Upper lobe of left lung (tissue), 6 donors: ENCODE data around the gene RAB8B. TPM values are rescaled to one million over a fixed set of nuclear protein-coding genes. Genes with fewer than 3 reads are reported as not detected.

Experiments
- ATAC-seq, 2 donors: fragments of 200-7000 bp; cut with Tn5 transposase; one replicate each; pipeline ENCODE4 v1.9.1; 2022; ENCODE audit warnings: mild to moderate bottlenecking in 2 of 2, moderate library complexity in 2 of 2; ENCODE audit not compliant: low FRiP score in 2 of 2
- DNase-seq, 2 donors: peaks; one replicate each; pipeline ENCODE4 v3.0.0-alpha.2; 2019 to 2020
- H3K27ac ChIP-seq, 4 donors: fragments of 200-600 bp; sonication (generic); one replicate each; pipeline ENCODE4 v1.5.1; 2016 to 2019
- H3K27me3 ChIP-seq, 4 donors: fragments of 200-600 bp; sonication (generic); one replicate each; pipeline ENCODE4 v1.5.1; 2017 to 2019
- H3K36me3 ChIP-seq, 4 donors: fragments of 200-600 bp; sonication (generic); one replicate each; pipeline ENCODE4 v1.5.1; 2016 to 2019
- H3K4me1 ChIP-seq, 4 donors: fragments of 200-600 bp; sonication (generic); one replicate each; pipeline ENCODE4 v1.5.1; 2018 to 2019
- H3K4me3 ChIP-seq, 4 donors: fragments of 200-600 bp; sonication (generic); one replicate each; pipeline ENCODE4 v1.5.1; 2017 to 2019; ENCODE audit warnings: mild to moderate bottlenecking in 2 of 4, moderate library complexity in 1 of 4
- H3K9me3 ChIP-seq, 4 donors: fragments of 200-600 bp; sonication (generic); one replicate each; pipeline ENCODE4 v1.5.1; 2018 to 2019
- EP300 ChIP-seq, 4 donors: sonication (generic); formaldehyde crosslinking; IDR thresholded peaks; one replicate each; pipeline ENCODE4 v1.5.1; 2017; ENCODE audit warnings: antibody characterized with exemption in 4 of 4, control low read depth in 2 of 4
- POLR2A ChIP-seq, 4 donors: fragments of 450-650 bp; IDR thresholded peaks; one replicate each; pipeline ENCODE4 v1.5.1; 2016 to 2017; ENCODE audit warnings: antibody characterized with exemption in 4 of 4, mild to moderate bottlenecking in 2 of 4
- POLR2AphosphoS5 ChIP-seq, 2 donors: sonication (generic); formaldehyde crosslinking; IDR thresholded peaks; one replicate each; pipeline ENCODE4 v1.5.1; 2017; ENCODE audit warnings: antibody characterized with exemption in 2 of 2
- WGBS, 2 donors: methylation state at CpG; one replicate each; pipeline ENCODE4 v1.1.5; 2017 to 2018; 5-methylcytosine and 5-hydroxymethylcytosine counted together
- total RNA-seq, 6 donors: library from RNA; depleted of rRNA in 4 of 6; stranded (reverse); fragments of >200 nt in 4 of 6; gene quantifications; one replicate each; pipeline versions ENCODE4 v1.1.0 to v1.2.1, GENCODE V29; 2016 to 2021
- TF ChIP-seq, protein P1 (sequence below), 6 experiments: fragments of 450-650 bp in 4 of 6; fragments of 200-600 bp in 2 of 6; sonication (generic) in 2 of 6; IDR thresholded peaks; one replicate each; pipeline ENCODE4 v1.5.1; 2016 to 2019; ENCODE audit warnings: antibody characterized with exemption in 6 of 6
- donor health status: DM: no; HTN: no; CAD: no; lungs with moderate emphysema.
- donor health status: DM: no; HTN: yes; CAD: no; lungs with severe emphysema.

RAB8B gene
- total RNA-seq, 6 donors from 2014 or later = 10.2 to 54.8 (median 39.2) TPM

DNA sequence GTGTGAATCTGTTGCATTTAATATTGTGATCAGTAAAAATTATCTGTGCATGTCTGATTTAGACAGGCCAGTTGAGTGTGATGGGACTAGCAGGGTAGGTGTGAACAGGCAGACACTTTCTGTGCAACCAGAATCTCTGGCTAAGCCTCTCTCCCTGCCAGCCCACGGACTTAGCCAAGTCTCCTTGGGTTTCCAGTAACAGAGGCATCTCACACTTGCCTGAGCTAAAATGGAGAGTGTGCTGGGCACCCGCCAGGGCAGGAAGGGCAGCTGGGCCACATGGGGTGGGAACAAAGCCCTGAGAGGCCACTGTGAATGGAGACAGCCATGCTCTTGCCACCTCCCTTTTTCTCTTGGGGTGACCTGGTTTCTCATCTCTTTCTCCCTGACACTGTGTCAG is 19.6 kb upstream of the RAB8B start:
- Histone ChIP-seq H3K27me3 (no peaks in the 10 kb centered on the region), H3K27ac (no peak overlapping the region), H3K9me3 (no peaks in the 10 kb centered on the region), H3K4me1 (no peaks in the 10 kb centered on the region), H3K4me3 (no peak overlapping the region), H3K36me3 (no peaks in the 10 kb centered on the region)
- ATAC-seq = no peak
- no peak for TF ChIP-seq POLR2A (IDR thresholded peaks at IDR 0.05)
- TF ChIP-seq EP300 (IDR thresholded peaks at IDR 0.05) = no peak
- TF ChIP-seq, protein P1, sequence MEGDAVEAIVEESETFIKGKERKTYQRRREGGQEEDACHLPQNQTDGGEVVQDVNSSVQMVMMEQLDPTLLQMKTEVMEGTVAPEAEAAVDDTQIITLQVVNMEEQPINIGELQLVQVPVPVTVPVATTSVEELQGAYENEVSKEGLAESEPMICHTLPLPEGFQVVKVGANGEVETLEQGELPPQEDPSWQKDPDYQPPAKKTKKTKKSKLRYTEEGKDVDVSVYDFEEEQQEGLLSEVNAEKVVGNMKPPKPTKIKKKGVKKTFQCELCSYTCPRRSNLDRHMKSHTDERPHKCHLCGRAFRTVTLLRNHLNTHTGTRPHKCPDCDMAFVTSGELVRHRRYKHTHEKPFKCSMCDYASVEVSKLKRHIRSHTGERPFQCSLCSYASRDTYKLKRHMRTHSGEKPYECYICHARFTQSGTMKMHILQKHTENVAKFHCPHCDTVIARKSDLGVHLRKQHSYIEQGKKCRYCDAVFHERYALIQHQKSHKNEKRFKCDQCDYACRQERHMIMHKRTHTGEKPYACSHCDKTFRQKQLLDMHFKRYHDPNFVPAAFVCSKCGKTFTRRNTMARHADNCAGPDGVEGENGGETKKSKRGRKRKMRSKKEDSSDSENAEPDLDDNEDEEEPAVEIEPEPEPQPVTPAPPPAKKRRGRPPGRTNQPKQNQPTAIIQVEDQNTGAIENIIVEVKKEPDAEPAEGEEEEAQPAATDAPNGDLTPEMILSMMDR (IDR thresholded peaks at IDR 0.05) = no peak
- no peak for TF ChIP-seq POLR2AphosphoS5 (IDR thresholded peaks at IDR 0.05)
- DNase-seq = no peak
- 50 to 91% methylated on average over 1 to 2 of the region's 2 CpGs for WGBS, 2 donors

DNA sequence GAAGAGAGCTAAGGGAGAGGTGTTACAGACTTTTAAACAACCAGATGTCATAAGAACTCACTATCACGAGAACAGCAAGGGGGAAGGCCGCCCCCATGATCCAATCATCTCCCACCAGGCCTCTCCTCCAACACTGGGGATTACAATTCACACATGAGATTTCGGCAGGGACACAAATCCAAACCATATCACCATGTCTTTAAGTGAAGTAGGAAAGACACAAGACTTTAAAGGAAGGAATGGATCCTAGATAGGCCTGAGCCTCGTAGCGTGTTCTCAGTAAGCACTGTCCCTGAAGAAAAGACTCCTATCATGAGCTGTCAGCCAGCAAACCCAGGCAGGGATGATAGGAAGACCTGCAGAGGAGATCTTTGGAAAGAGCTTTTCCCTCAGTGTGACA is 17.0 kb upstream of the RAB8B start:
- no peak for DNase-seq
- Histone ChIP-seq H3K4me3 (no peak overlapping the region), H3K4me1 (no peaks in the 10 kb centered on the region), H3K36me3 (no peaks in the 10 kb centered on the region), H3K27ac (no peak overlapping the region), H3K9me3 (no peaks in the 10 kb centered on the region), H3K27me3 (no peaks in the 10 kb centered on the region)
- TF ChIP-seq POLR2AphosphoS5 (IDR thresholded peaks at IDR 0.05) = no peak
- no peak for TF ChIP-seq POLR2A (IDR thresholded peaks at IDR 0.05)
- TF ChIP-seq, protein P1 (IDR thresholded peaks at IDR 0.05) = no peak
- no peak for TF ChIP-seq EP300 (IDR thresholded peaks at IDR 0.05)
- WGBS, 2 donors = 95 to 97% methylated on average over 5 of the region's 5 CpGs
- no peak for ATAC-seq

DNA sequence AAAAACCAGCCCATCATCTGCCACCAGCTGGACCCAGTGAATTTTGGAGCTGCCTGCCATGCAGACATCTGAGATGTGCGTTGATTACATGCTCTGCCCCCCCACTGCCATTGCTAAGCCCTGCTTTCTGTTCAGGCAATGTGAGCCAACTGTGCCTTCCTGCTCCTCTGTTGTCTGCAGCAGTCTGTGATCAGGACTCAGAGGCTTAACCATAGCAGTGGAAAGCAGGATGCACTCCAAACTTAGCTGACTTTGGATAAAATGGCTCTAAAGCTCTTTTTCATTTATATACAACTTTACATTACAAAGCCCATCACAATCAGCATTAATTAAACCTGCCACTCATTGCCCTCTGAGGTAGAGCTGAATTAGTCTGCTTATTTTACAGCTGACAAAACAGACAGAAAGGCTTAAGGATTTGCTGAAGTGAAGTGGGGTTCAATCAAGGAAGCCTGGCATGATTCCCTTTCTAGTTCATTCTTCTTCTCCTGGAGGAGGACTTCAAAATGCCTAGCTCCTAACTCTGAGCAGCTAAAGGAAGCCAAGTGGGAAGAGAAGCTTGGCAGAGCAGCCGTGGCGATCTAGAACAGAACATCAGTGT is 16.5 kb upstream of the RAB8B start:
- TF ChIP-seq EP300 (IDR thresholded peaks at IDR 0.05) (no peak), POLR2AphosphoS5 (IDR thresholded peaks at IDR 0.05) (no peak), POLR2A (IDR thresholded peaks at IDR 0.05) (no peak)
- TF ChIP-seq, protein P1 (IDR thresholded peaks at IDR 0.05) = no peak
- no peak for DNase-seq
- Histone ChIP-seq H3K4me3 (no peak overlapping the region), H3K9me3 (no peaks in the 10 kb centered on the region), H3K27me3 (no peaks in the 10 kb centered on the region), H3K27ac (no peak overlapping the region), H3K4me1 (no peaks in the 10 kb centered on the region), H3K36me3 (no peaks in the 10 kb centered on the region)
- WGBS, 2 donors = 80 to 89% methylated on average over 2 to 3 of the region's 3 CpGs
- no peak for ATAC-seq

DNA sequence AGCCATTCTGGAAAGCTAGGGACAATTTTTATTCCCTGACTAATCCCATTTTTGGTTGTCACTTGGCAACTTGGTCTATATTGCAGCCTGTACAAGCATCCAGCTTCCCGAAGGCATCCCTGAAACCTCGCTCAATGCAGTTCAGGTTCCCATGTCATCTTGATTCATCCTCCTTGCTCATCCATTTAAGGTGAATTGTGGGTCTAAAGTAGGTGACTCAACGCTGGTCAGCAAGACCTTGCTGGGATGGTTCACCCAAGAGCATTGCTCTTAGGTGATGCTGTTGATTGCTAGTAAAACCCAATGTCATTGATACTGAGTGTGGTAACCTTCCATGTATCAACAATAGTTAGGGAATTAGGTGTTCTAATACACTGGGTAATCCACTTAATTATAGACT is 13.1 kb upstream of the RAB8B start:
- Histone ChIP-seq H3K27me3 (no peaks in the 10 kb centered on the region), H3K4me1 (no peaks in the 10 kb centered on the region), H3K27ac (no peak overlapping the region), H3K36me3 (no peaks in the 10 kb centered on the region), H3K4me3 (no peak overlapping the region), H3K9me3 (no peaks in the 10 kb centered on the region)
- WGBS, 2 donors = 95 to 98% methylated on average over 3 of the region's 3 CpGs
- DNase-seq (no peak), ATAC-seq (no peak)
- TF ChIP-seq, protein P1 (IDR thresholded peaks at IDR 0.05) = no peak
- TF ChIP-seq POLR2AphosphoS5 (IDR thresholded peaks at IDR 0.05) (no peak), POLR2A (IDR thresholded peaks at IDR 0.05) (no peak), EP300 (IDR thresholded peaks at IDR 0.05) (no peak)

DNA sequence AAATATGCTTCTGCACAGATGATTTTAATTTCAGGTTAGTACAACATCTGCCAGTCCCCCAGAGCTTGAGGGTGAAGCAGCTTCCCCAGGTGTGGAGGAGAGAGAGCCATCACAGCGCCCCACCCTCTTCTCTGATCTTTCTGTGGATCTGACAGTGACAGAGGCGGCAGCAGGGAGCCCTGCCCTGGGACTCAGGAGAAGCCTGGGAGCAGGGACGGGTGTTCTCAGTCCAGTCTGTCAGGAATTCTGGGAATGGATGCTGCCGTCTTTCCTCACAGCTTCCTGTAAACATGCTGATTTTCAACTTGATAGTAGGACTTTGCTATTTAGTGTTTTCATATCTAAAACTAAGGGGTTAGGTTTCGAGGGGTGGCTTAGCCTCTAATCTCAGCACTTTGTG is 11.4 kb upstream of the RAB8B start:
- Histone ChIP-seq H3K9me3 (no peaks in the 10 kb centered on the region), H3K36me3 (no peaks in the 10 kb centered on the region), H3K27me3 (no peaks in the 10 kb centered on the region), H3K27ac (no peak overlapping the region), H3K4me3 (no peak overlapping the region), H3K4me1 (no peaks in the 10 kb centered on the region)
- 56 to 76% methylated on average over 4 to 5 of the region's 5 CpGs for WGBS, 2 donors
- TF ChIP-seq POLR2AphosphoS5 (IDR thresholded peaks at IDR 0.05) (no peak), EP300 (IDR thresholded peaks at IDR 0.05) (no peak), POLR2A (IDR thresholded peaks at IDR 0.05) (no peak)
- TF ChIP-seq, protein P1 (IDR thresholded peaks at IDR 0.05) = no peak
- DNase-seq = no peak
- ATAC-seq = no peak
